ENCODE results near the gene TCF12.

DNA sequence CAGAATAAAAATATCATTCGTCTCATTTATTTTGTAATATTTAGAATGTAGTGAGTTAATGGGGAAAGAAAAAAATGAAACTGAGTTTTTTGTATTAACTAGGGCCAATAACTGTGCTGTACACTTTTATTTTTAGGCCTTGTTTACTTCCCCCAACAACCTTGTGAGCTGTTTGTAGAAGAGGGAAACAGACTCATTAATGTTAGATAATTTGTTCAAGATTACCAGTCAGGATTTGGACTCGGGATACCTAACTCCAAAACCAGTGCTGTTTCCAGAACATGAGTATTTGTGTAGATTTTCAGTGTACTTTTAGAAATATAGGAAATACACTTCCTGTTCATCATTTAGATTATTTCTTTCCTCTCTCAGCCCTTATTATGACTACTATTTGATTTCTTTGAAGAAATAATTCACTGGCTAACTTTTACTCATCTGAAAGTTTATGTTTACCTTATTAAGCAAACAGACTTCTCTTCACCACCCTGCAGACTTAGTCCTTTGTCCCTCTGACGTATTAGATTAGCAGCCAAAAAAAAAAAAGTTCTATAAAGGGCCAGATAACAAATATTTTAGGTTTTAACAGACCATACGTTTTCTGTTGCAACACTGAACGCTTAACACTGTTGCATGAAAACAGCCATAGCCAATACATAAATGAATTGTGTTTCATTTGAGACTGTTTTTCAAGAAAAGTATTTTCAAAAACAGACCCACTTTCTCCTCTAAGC lies 265.3 kb downstream of the TCF12 start:
- no peak for TF ChIP-seq POLR2AphosphoS5 (IDR thresholded peaks at IDR 0.05)
- TF ChIP-seq, protein P1, sequence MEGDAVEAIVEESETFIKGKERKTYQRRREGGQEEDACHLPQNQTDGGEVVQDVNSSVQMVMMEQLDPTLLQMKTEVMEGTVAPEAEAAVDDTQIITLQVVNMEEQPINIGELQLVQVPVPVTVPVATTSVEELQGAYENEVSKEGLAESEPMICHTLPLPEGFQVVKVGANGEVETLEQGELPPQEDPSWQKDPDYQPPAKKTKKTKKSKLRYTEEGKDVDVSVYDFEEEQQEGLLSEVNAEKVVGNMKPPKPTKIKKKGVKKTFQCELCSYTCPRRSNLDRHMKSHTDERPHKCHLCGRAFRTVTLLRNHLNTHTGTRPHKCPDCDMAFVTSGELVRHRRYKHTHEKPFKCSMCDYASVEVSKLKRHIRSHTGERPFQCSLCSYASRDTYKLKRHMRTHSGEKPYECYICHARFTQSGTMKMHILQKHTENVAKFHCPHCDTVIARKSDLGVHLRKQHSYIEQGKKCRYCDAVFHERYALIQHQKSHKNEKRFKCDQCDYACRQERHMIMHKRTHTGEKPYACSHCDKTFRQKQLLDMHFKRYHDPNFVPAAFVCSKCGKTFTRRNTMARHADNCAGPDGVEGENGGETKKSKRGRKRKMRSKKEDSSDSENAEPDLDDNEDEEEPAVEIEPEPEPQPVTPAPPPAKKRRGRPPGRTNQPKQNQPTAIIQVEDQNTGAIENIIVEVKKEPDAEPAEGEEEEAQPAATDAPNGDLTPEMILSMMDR (IDR thresholded peaks at IDR 0.05): no peak
